ENCODE measurements around the gene GPR63. TPM values are rescaled to one million over a fixed set of nuclear protein-coding genes. Genes with fewer than 3 reads are reported as not detected.

GPR63 gene
- total and polyA plus RNA-seq, 8 donors = 0.71 to 3.8 (median 3.0) TPM

DNA sequence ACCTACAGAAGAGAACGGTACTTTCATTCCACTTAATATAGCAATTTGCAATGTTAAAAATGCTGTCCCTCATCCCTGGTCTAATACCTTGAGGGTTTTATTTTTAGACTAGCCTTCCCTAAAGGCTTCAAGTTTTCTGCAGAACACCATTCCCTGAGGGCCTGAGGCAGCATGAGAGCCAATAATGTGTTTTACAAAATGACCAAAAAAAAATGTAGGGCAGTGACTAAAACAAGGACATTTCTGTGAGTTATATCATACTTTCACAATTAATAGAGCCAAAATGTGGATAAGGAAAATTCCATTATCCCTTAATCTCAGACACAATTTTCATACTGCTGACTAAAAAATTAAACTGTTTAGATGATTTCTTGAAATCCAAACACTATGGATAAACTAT, 22.7 kb downstream of the GPR63 start:
- DNase-seq (no peak), ATAC-seq (no peak)
- no peak overlapping the region for H3K27ac ChIP-seq
- H3K9me3 ChIP-seq = no peaks in the 10 kb centered on the region
- no peak overlapping the region for H3K4me3 ChIP-seq
- no peaks in the 10 kb centered on the region for H3K36me3 ChIP-seq
- TF ChIP-seq, protein P1, sequence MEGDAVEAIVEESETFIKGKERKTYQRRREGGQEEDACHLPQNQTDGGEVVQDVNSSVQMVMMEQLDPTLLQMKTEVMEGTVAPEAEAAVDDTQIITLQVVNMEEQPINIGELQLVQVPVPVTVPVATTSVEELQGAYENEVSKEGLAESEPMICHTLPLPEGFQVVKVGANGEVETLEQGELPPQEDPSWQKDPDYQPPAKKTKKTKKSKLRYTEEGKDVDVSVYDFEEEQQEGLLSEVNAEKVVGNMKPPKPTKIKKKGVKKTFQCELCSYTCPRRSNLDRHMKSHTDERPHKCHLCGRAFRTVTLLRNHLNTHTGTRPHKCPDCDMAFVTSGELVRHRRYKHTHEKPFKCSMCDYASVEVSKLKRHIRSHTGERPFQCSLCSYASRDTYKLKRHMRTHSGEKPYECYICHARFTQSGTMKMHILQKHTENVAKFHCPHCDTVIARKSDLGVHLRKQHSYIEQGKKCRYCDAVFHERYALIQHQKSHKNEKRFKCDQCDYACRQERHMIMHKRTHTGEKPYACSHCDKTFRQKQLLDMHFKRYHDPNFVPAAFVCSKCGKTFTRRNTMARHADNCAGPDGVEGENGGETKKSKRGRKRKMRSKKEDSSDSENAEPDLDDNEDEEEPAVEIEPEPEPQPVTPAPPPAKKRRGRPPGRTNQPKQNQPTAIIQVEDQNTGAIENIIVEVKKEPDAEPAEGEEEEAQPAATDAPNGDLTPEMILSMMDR (IDR thresholded peaks at IDR 0.05) = no peak
- H3K4me1 ChIP-seq = no peaks in the 10 kb centered on the region
- no peaks in the 10 kb centered on the region for H3K27me3 ChIP-seq
- intact Hi-C loops (cut with DNase I) = no loop called here

DNA sequence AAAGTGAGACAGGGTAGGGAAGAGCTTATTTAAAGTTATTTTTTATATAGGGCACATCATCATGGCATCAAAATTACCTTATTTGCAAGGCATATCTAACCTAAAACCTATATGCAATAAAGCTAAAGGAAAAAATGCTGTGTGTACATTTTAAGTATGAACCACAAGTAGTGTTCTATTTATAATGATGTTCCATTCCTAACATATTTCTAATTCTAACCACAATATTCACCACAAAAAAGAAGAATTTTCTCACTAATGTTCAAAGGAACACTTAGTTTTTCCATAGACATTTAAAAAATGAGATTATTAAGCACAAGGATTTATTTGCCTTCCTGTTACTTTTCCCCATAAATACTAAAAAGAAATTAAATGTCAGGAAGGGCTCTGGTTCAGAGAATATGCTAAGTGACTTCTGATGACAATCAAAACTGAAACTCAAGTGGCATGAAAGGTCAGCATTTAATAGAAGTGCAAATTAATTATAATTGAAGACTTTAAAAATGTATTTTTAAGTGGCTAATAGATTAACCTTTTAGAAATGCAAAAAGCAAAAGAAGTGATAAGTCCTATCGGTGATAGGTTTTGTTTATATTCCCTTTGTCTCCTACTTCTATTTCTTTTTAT, 25.1 kb downstream of the GPR63 start:
- no peaks in the 10 kb centered on the region for H3K9me3 ChIP-seq
- no peaks in the 10 kb centered on the region for H3K4me1 ChIP-seq
- no peak overlapping the region for H3K4me3 ChIP-seq
- intact Hi-C loops (cut with DNase I) = no loop called here
- TF ChIP-seq, protein P1 (IDR thresholded peaks at IDR 0.05) = no peak
- H3K27me3 ChIP-seq = no peaks in the 10 kb centered on the region
- DNase-seq = no peak
- no peak overlapping the region for H3K27ac ChIP-seq
- ATAC-seq = no peak
- H3K36me3 ChIP-seq = no peaks in the 10 kb centered on the region

DNA sequence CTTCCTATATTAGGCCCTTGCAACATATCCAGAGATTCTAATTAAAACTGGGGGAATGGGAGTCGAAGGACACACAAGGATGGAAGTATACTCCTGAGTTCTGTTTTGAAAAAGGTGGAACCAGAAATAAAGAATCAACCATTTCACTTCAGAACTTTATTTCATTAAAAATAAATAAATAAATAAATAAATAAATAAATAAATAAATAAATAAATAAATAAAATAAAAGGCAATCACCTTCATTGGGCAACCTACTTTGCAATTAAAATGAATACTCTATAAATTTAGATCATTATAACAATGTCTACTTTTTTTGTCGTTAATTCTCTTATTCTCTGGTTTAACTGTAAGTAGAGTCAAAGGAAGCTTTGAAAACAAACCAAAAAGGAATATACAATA, 25.6 kb downstream of the GPR63 start:
- Histone ChIP-seq H3K4me1 (no peaks in the 10 kb centered on the region), H3K36me3 (no peaks in the 10 kb centered on the region), H3K27me3 (no peaks in the 10 kb centered on the region), H3K27ac (no peak overlapping the region), H3K9me3 (no peaks in the 10 kb centered on the region), H3K4me3 (no peak overlapping the region)
- DNase-seq (no peak), ATAC-seq (no peak)
- TF ChIP-seq, protein P1 (IDR thresholded peaks at IDR 0.05) = no peak
- intact Hi-C loops (cut with DNase I) = no loop called here

DNA sequence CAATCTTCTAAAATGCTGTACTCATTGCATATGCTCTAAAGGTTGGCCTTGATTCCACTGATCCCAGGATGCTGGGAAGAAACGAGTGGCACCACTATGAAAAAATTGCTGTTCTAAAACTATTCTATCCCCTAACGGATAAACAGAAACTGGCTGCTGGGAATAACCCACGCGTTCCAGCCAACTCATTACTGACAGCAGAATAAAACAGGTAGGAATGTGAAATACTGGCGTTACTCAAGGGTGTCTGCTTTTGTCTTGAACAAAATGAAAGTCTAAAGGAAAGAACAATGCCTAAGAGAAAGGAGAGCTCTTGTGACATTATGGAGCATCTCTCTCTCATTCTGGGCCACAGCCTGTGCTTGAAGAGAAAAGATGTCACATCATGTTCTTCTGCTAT, 26.1 kb downstream of the GPR63 start:
- DNase-seq (no peak), ATAC-seq (no peak)
- H3K4me1 ChIP-seq = no peaks in the 10 kb centered on the region
- no peaks in the 10 kb centered on the region for H3K27me3 ChIP-seq
- H3K4me3 ChIP-seq = no peak overlapping the region
- intact Hi-C loops (cut with DNase I) = no loop called here
- H3K36me3 ChIP-seq = no peaks in the 10 kb centered on the region
- H3K27ac ChIP-seq = no peak overlapping the region
- no peaks in the 10 kb centered on the region for H3K9me3 ChIP-seq
- TF ChIP-seq, protein P1 (IDR thresholded peaks at IDR 0.05) = no peak

DNA sequence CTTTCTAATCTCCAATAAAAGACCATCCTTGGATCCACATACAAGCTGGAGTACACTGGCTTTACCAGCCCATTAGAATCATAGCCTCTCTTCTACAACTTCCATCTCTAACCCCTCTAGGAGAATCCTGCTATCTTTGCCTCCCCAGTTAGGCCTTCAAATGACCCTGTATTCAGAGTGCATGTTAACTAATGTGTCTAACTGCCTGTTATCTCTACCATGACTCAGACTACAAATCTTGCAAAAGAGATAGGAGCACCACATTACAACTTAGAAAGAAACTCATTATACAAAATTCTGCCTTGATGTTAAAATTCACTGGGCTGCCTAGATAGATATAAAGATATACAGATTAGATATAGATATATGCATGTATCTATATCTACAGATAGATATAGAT, 28.2 kb downstream of the GPR63 start:
- intact Hi-C loops (cut with DNase I) = no loop called here
- TF ChIP-seq, protein P1 (IDR thresholded peaks at IDR 0.05) = no peak
- no peak for ATAC-seq
- H3K4me1 ChIP-seq = no peaks in the 10 kb centered on the region
- H3K36me3 ChIP-seq = no peaks in the 10 kb centered on the region
- H3K9me3 ChIP-seq = no peaks in the 10 kb centered on the region
- H3K27ac ChIP-seq = no peak overlapping the region
- no peak for DNase-seq
- H3K27me3 ChIP-seq = no peaks in the 10 kb centered on the region
- H3K4me3 ChIP-seq = no peak overlapping the region

Data from left lung (tissue), 10 donors.